ENCODE data around the gene MEGF6.

- TF ChIP-seq CTCF (IDR thresholded peaks at IDR 0.05) (no peak), POLR2A (IDR thresholded peaks at IDR 0.05) (no peak)
Observed at GRCh38 chr1:3654549-3655281, 43.4 kb upstream of the MEGF6 start.

Data from uterus (tissue), 2 donors.